ENCODE measurements around the gene STK11IP. TPM values are rescaled to one million over a fixed set of nuclear protein-coding genes. Genes with fewer than 3 reads are reported as not detected.

The STK11IP gene
- total RNA-seq, 1 experiment from 2014 or later: 39.9 TPM

- ChIA-PET POLR2A (interaction anchor here (0.9 kb wide), 1 partner anchor 10 kb away, joined by 3 read pairs; no protein-coding TSS in a partner anchor), CTCF (interaction anchor here (0.6 to 1.7 kb wide), 2 partner anchors 26 to 76 kb away, joined by 3 to 4 read pairs; no protein-coding TSS in a partner anchor)
- peaks cover 79% of the 10 kb centered on the region for H3K4me1 Mint-ChIP-seq
- DNase-seq (ENCODE audit: low spot score): no peak
- H3K4me3 Mint-ChIP-seq: no peak overlapping the region
- H3K27me3 Mint-ChIP-seq (ENCODE audit: low read depth): peaks cover 7% of the 10 kb centered on the region
- TF ChIP-seq GTF2I (CRISPR knock-in tag; conservative IDR thresholded peaks at IDR 0.05) (no peak), EMX1 (CRISPR knock-in tag; IDR thresholded peaks at IDR 0.05) (no peak), ZNF317 (CRISPR knock-in tag; IDR thresholded peaks at IDR 0.05; ENCODE audit: borderline replicate concordance, low read depth) (no peak), SP1 (CRISPR knock-in tag; conservative IDR thresholded peaks at IDR 0.05) (no peak), CBFB (CRISPR knock-in tag; IDR thresholded peaks at IDR 0.05; ENCODE audit: low read depth) (no peak), RORB (CRISPR knock-in tag; IDR thresholded peaks at IDR 0.05) (no peak), ERG (CRISPR knock-in tag; IDR thresholded peaks at IDR 0.05) (no peak), ZSCAN18 (CRISPR knock-in tag; IDR thresholded peaks at IDR 0.05) (no peak)
- H3K9me3 Mint-ChIP-seq: no peaks in the 10 kb centered on the region
- H3K36me3 Mint-ChIP-seq: peaks cover 61% of the 10 kb centered on the region
- no peak for ATAC-seq
- H3K27ac Mint-ChIP-seq: peak overlapping the region; percentile 99
Observed at GRCh38 chr2:219567131-219567530, 30.5 kb upstream of the STK11IP start.

- peak; percentile 29; the same call in 1 of the 2 replicates for TF ChIP-seq MAX (CRISPR knock-in tag; IDR thresholded peaks at IDR 0.05)
- no peak for TF ChIP-seq ATF3 (CRISPR knock-in tag; conservative IDR thresholded peaks at IDR 0.05)
- no peak for TF ChIP-seq ZNF138 (CRISPR knock-in tag; conservative IDR thresholded peaks at IDR 0.05)
- TF ChIP-seq SOX15 (CRISPR knock-in tag; IDR thresholded peaks at IDR 0.05): no peak
- CTCF ChIA-PET: interaction anchor here (1.7 kb wide), 1 partner anchor 27 kb away, joined by 4 read pairs; no protein-coding TSS in a partner anchor
- DNase-seq (ENCODE audit: low spot score) (no peak), ATAC-seq (no peak)
- Mint-ChIP-seq H3K4me1 (peaks cover 78% of the 10 kb centered on the region), H3K9me3 (no peaks in the 10 kb centered on the region), H3K36me3 (peaks cover 54% of the 10 kb centered on the region), H3K27ac (peak overlapping the region; percentile 92), H3K27me3 (ENCODE audit: low read depth) (peaks cover 7% of the 10 kb centered on the region), H3K4me3 (0 out of 2 replicates have a peak overlapping the region, but pooled peaks have one; percentile 14)
- POLR2A ChIA-PET: interaction anchor here (0.9 kb wide), 1 partner anchor 11 kb away, joined by 3 read pairs; no protein-coding TSS in a partner anchor
Observed at GRCh38 chr2:219567791-219568361, 29.8 kb upstream of the STK11IP start.

GRCh38 chr2:219569041-219569440 is 28.6 kb upstream of the STK11IP start:
- DNase-seq (ENCODE audit: low spot score) (no peak), ATAC-seq (no peak)
- Mint-ChIP-seq H3K36me3 (peaks cover 44% of the 10 kb centered on the region), H3K4me3 (peak overlapping the region; percentile 73), H3K27me3 (ENCODE audit: low read depth) (peaks cover 15% of the 10 kb centered on the region), H3K4me1 (peaks cover 70% of the 10 kb centered on the region), H3K27ac (no peak overlapping the region), H3K9me3 (no peaks in the 10 kb centered on the region)
- CTCF ChIA-PET: interaction anchor here (0.8 to 1.6 kb wide), 2 partner anchors 9 to 28 kb away, joined by 4 to 5 read pairs; no protein-coding TSS in a partner anchor
- TF ChIP-seq NR1H2 (CRISPR knock-in tag; IDR thresholded peaks at IDR 0.05): no peak
- TF ChIP-seq ATF1 (CRISPR knock-in tag; IDR thresholded peaks at IDR 0.05): no peak
- TF ChIP-seq PRDM15 (CRISPR knock-in tag; IDR thresholded peaks at IDR 0.05): no peak
- no peak for TF ChIP-seq ERG (CRISPR knock-in tag; IDR thresholded peaks at IDR 0.05)
- no peak for TF ChIP-seq JAZF1 (CRISPR knock-in tag; IDR thresholded peaks at IDR 0.05)
- no peak for TF ChIP-seq ZNF121 (CRISPR knock-in tag; IDR thresholded peaks at IDR 0.05)
- no peak for TF ChIP-seq SMAD3 (CRISPR knock-in tag; IDR thresholded peaks at IDR 0.05; ENCODE audit: borderline replicate concordance)
- no peak for TF ChIP-seq ZNF281 (CRISPR knock-in tag; IDR thresholded peaks at IDR 0.05)
- POLR2A ChIA-PET: interaction anchor here (0.7 to 1.0 kb wide), 3 partner anchors 17 to 58 kb away, joined by 3 read pairs; partner anchors contain the start of gene STK11IP
